Cardiac ventricle fibroblast (primary cell): Measurements from ENCODE around the gene SHD. TPM values are rescaled to one million over a fixed set of nuclear protein-coding genes. Genes with fewer than 3 reads are reported as not detected.

Experiments used
- total RNA-seq: library from RNA; depleted of rRNA; stranded (reverse); fragments of >200 nt; gene quantifications from 2 replicates; pipeline ENCODE4 v1.2.3, GENCODE V29; 2015

The SHD gene, protein sequence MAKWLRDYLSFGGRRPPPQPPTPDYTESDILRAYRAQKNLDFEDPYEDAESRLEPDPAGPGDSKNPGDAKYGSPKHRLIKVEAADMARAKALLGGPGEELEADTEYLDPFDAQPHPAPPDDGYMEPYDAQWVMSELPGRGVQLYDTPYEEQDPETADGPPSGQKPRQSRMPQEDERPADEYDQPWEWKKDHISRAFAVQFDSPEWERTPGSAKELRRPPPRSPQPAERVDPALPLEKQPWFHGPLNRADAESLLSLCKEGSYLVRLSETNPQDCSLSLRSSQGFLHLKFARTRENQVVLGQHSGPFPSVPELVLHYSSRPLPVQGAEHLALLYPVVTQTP
- total RNA-seq: not detected in 2 replicates

DNA sequence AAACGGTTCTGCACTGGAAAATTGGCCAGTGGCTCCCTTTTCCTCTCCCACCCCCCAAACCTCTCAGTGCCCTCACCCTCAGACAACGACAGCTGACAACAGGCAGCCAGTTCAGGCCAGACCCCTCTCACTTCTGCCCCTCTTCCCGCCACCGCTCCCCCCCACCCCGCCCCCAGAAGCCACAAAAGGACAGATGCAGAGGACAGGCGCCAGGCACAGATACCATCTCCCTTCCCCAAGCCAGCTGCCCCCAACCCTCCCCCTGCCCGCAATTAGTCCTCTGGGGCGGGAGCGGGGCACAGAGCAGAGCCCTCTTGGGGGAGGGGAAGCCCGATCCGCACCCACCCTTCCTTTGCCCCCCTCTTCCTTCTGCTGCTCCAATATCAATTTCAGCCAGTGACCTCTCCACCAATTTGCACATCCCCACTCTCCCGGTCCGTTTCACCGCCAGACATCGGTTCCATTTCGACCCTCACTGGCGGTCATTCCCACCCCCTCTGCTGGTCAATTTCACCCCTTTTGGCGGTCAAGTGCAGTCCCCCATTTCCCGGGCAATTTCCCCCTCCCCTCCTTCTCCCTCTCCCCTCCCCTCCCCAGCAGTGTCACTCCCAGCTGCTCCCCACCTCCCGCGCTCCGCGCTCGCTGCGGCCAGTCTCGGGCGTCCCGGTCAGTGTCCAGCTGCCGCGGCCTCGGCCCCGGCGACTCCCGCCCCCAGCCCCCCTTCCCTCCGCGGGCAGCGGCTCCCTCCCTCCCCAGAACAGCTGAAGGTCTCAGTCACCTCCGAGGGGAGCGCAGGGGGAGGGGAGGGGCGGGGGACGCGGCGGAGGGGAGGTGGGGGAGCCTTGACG is at the start of gene SHD:
Gene SHD, plus strand, starts transcription at position 848 of the 848 bp plus-strand sequence. CDS start 798 bp downstream, outside the sequence.

DNA sequence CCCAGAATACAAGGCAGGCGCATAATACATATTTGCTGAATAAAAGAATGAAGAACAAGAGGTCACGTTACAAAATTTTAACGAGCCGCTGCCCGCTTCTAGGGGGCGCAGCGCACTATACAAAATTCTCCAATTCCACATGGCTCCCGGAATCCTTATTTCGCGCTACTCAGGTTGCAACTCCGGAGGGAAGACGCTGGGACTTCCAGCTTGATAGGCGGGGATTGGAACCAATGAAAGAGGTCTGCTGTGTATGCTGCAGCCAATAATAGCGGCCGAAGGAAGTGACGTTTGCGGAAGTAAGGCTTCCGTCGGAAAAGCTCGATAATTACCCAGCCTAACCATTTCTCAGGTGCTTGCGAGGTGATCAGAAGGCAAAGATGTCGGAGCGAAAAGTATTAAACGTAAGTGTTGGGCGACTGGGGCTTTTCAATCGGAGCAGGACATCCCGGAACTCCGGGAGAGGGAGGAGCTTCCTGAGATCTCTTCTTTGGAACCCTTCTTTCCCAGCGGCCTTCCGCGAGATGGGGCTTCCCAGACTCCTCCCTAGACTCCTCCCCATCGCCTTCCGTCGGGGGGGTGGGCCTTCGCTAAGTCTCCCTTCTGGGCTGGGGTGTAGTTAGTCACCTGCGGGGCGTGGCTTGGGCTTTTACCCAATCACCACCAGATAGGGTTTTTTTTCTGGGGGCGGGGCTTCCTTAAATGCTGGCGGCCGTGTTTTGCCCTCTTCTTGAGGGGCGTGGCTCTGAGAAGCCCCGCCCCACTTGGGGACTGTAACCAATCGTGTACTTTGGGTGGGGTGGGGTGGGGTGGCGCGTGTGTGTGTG is 32.1 kb upstream of the SHD start, which contains the start of gene YJU2:
Gene YJU2, plus strand, starts transcription at position 314 of the 827 bp plus-strand sequence. Its CDS starts 67 bp downstream, at position 381.

DNA sequence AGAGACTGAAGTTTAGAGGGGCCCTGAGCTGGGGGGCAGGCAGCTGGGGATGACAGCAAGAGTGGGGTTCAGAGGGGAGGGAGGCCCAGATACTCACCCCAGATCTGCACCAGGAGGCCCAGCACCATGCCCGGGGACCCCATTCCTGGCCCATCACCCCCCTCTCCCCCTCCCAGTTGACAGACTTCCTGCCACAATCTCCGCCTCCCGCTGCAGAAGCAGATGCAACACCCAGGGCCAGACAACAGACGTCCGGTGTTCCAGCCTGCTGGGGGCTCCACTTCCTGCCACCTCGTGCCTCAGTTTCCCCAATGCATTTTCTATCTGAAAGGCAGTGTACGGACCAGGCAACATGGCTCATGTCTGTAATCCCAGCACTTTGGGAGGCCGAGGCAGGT is 23.2 kb downstream of the SHD start, which contains the start of gene TMIGD2:
Gene TMIGD2, minus strand, starts transcription at position 147 of the 398 bp plus-strand sequence. Its CDS starts 4 bp downstream, at position 143.

DNA sequence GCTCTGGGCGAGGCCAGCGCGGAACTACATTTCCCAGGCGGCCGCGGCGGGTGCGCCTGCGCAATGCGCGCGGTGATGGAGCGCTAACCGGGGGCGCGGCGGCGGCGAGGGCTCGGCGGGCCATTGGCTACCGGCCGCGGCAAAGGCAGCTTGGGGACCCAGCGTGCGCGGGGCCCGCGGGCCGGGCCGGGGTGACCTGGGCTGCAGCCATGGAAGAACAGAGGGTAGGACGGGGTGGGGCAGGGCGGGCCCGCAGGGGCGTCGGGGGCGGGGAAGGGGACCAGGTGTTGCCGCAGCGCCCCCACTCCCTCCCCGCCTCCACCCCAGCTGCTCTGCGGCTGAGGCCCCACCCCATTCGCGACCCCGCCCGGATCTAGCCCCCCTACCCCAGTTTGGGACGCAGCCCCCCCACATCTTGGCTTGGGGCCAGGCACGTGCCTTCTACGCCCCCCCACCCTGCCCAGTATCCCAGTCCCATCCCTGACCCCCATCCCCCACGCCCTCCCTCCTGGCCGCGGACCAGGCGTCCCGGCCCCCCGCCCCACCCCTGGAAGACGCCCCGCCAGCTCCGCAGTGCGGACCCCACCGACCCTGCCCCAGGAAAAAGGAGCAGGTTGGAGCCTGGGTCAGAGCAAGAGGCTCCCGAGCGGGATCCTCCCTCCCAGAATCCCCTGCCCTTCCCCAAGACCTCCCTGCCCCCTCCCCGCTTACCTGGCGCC is 25.6 kb downstream of the SHD start, which contains the start of gene FSD1:
Gene FSD1, plus strand, starts transcription at position 61 of the 719 bp plus-strand sequence. Its CDS starts 149 bp downstream, at position 210.

DNA sequence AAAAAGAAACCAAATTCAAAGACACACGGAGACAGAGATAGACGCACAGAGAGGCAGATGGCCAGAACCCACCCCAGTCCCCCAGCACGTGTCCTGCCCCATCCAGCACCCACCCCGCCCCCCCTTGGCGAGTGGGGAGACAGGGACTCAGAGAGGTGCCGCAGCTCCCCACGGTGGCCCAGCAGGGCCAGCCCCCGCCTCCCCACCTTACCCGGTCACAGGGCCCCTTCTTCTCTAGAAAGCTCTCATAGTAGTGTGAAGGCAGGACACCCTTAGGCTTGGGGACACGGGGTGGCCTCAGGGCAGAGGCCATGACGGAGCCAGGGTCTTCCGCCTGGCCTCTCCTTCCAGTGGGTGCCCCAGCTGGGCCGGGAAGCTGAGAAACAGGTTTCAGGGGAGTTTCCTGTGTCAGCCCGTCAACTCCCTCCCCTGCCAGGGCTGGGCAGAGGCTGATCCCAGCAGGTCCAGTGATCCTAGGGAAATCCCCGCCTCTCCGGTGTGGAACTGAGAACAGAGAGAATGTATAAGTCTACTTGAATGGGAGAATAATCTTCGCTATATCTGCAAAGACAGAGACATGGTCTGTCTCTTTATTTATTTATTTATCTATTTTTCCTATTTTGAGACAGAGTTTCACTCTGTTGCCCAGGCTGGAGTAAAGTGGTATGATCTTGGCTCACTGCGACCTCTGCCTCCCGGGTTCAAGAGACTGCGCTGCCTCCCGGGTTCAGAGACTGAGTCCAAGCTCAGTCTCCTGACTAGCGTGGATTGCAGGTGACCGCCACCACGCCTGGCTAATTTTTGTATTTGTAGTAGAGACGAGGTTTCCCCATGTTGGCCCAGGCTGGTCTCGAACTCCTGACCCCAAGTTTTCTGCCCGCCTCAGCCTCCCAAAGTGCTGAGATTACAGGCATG is 59.6 kb downstream of the SHD start, which contains the start of gene STAP2:
Gene STAP2, minus strand, starts transcription at position 387 of the 915 bp plus-strand sequence. Its CDS starts 74 bp downstream, at position 313.

Other genes starting within 250 kb of the SHD start
- 53.6 and 56.2 TPM in 2 replicates for gene ZBTB7A, start 212.4 kb upstream of the SHD start, total RNA-seq
- gene MAP2K2, start 155.1 kb upstream of the SHD start, total RNA-seq: 154 and 160 TPM in 2 replicates
- 2.2 TPM in 1 of 2 replicates, not detected in the other for gene CREB3L3, start 125.6 kb upstream of the SHD start, total RNA-seq
- gene SIRT6, start 96.7 kb upstream of the SHD start, total RNA-seq: 15.2 and 19.8 TPM in 2 replicates
- gene ANKRD24, start 96.6 kb upstream of the SHD start, total RNA-seq: 0.75 and 1.5 TPM in 2 replicates
- gene EBI3, start 49.7 kb upstream of the SHD start, total RNA-seq: not detected in 2 replicates
- gene YJU2, start 32.2 kb upstream of the SHD start, total RNA-seq: 13.8 and 18.2 TPM in 2 replicates
- not detected in 2 replicates for gene TMIGD2, start 23.1 kb downstream of the SHD start, total RNA-seq
- gene FSD1, start 25.3 kb downstream of the SHD start, total RNA-seq: 0.69 and 4.2 TPM in 2 replicates
- gene STAP2, start 59.6 kb downstream of the SHD start, total RNA-seq: 3.6 TPM in 2 replicates
- gene MPND, start 64.3 kb downstream of the SHD start, total RNA-seq: 2.7 and 4.0 TPM in 2 replicates
- 76.0 and 86.1 TPM in 2 replicates for gene SH3GL1, start 121.3 kb downstream of the SHD start, total RNA-seq
- gene CHAF1A, start 123.4 kb downstream of the SHD start, total RNA-seq: 2.7 and 2.9 TPM in 2 replicates
- 53.5 and 63.2 TPM in 2 replicates for gene UBXN6, start 178.5 kb downstream of the SHD start, total RNA-seq
- 53.7 and 63.0 TPM in 2 replicates for gene HDGFL2, start 193.0 kb downstream of the SHD start, total RNA-seq
- gene PLIN4, start 239.2 kb downstream of the SHD start, total RNA-seq: 11.9 and 12.7 TPM in 2 replicates